OCI-LY3 (cell line): ENCODE measurements around the gene MYO16.

ENCODE experiments used
- H2AFZ ChIP-seq: fragments of 200-600, 300-600 bp; shearing (Covaris generic); 2 replicates; pipeline ENCODE4 v1.6.0; 2014; ENCODE audit warnings: antibody characterized with exemption, low read depth, low read length
- H3K27ac ChIP-seq: fragments of 200-600, 300-600 bp; sonication (generic); 2 replicates; pipeline ENCODE4 v1.5.1; 2014; ENCODE audit warnings: mild to moderate bottlenecking, low read length, moderate library complexity, mixed read lengths
- H3K27me3 ChIP-seq: fragments of 200-600, 300-600 bp; sonication (generic); 2 replicates; pipeline ENCODE4 v1.6.1; 2014; ENCODE audit warnings: low read depth, low read length, mixed read lengths
- H3K36me3 ChIP-seq: fragments of 200-600, 300-600 bp; sonication (generic); replicated peaks from 2 replicates; pipeline ENCODE3; 2014; ENCODE audit warnings: low read depth, low read length, mixed read lengths
- H3K4me1 ChIP-seq: fragments of 300-600, 200-600 bp; sonication (generic); 2 replicates; pipeline ENCODE4 v1.6.1; 2014; ENCODE audit warnings: low read length, mixed read lengths
- H3K4me2 ChIP-seq: fragments of 200-600, 300-600 bp; sonication (generic); 2 replicates; pipeline ENCODE4 v1.6.1; 2014; ENCODE audit warnings: low read length, mixed read lengths
- H3K4me3 ChIP-seq: fragments of 300-600, 200-600 bp; sonication (generic); 2 replicates; pipeline ENCODE4 v1.5.1; 2014; ENCODE audit warnings: antibody characterized with exemption, mild to moderate bottlenecking, low read length, moderate library complexity
- H3K79me2 ChIP-seq: fragments of 300-600, 200-600 bp; shearing (Covaris generic); 2 replicates; pipeline ENCODE4 v1.6.1; 2014; ENCODE audit warnings: mild to moderate bottlenecking, low read length, mixed read lengths
- H3K9ac ChIP-seq: fragments of 300-600, 200-600 bp; shearing (Covaris generic); 2 replicates; pipeline ENCODE4 v1.6.0; 2014; ENCODE audit warnings: mild to moderate bottlenecking, low read length, moderate library complexity
- H3K9me3 ChIP-seq: fragments of 200-600, 300-600 bp; shearing (Covaris generic); 2 replicates; pipeline ENCODE4 v1.6.1; 2014; ENCODE audit warnings: low read length, mixed read lengths; ENCODE audit not compliant: insufficient read depth
- H4K20me1 ChIP-seq: fragments of 200-600, 300-600 bp; sonication (generic); 2 replicates; pipeline ENCODE4 v1.6.1; 2016; ENCODE audit warnings: low read length, mixed read lengths; ENCODE audit not compliant: insufficient read depth
- EZH2phosphoT487 ChIP-seq: fragments of 200-600 bp; shearing (Covaris generic); IDR thresholded peaks from 2 replicates; pipeline ENCODE4 v1.6.1; 2018; ENCODE audit warnings: antibody characterized with exemption, mixed run types, low read depth
- TF ChIP-seq, protein P1 (sequence below): fragments of 200-600, 300-600 bp; sonication (generic); IDR thresholded peaks from 2 replicates; pipeline ENCODE4 v1.5.1; 2014; ENCODE audit warnings: antibody characterized with exemption, low read length, low read depth

The MYO16 gene

DNA sequence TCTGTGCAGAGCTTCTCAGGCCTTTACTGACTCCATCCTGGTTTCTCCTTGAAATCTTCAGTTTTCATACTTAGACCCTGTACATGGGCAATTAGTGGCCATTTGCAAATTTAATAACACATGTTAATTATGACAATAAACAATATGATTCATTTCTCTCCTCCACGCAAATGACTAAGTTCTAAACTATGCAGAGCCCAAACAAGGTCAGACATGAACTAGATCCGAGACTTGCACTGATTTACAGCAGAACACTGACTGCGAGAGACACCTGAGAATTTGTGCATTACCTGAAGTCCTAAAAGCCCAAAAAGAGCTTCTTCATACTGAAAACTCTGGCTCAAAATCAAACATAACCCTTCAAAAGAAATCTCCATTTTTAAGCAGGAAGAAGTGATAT lies 521.8 kb downstream of the MYO16 start:
- TF ChIP-seq, protein P1, sequence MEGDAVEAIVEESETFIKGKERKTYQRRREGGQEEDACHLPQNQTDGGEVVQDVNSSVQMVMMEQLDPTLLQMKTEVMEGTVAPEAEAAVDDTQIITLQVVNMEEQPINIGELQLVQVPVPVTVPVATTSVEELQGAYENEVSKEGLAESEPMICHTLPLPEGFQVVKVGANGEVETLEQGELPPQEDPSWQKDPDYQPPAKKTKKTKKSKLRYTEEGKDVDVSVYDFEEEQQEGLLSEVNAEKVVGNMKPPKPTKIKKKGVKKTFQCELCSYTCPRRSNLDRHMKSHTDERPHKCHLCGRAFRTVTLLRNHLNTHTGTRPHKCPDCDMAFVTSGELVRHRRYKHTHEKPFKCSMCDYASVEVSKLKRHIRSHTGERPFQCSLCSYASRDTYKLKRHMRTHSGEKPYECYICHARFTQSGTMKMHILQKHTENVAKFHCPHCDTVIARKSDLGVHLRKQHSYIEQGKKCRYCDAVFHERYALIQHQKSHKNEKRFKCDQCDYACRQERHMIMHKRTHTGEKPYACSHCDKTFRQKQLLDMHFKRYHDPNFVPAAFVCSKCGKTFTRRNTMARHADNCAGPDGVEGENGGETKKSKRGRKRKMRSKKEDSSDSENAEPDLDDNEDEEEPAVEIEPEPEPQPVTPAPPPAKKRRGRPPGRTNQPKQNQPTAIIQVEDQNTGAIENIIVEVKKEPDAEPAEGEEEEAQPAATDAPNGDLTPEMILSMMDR, result no peak
- TF ChIP-seq EZH2phosphoT487, result no peak
- H3K27ac ChIP-seq, result no peak overlapping the region
- no peak overlapping the region for H3K9ac ChIP-seq
- no peaks in the 10 kb centered on the region for H4K20me1 ChIP-seq
- no peak overlapping the region for H2AFZ ChIP-seq
- H3K4me3 ChIP-seq, result no peak overlapping the region
- no peaks in the 10 kb centered on the region for H3K79me2 ChIP-seq
- peaks cover 46% of the 10 kb centered on the region for H3K27me3 ChIP-seq
- no peak overlapping the region for H3K4me2 ChIP-seq
- H3K9me3 ChIP-seq, result no peaks in the 10 kb centered on the region
- no peaks in the 10 kb centered on the region for H3K36me3 ChIP-seq
- peaks cover 17% of the 10 kb centered on the region for H3K4me1 ChIP-seq

- Histone ChIP-seq H3K27me3 (peaks cover 49% of the 10 kb centered on the region), H3K27ac (no peak overlapping the region), H3K9me3 (no peaks in the 10 kb centered on the region), H3K9ac (no peak overlapping the region), H3K4me1 (peaks cover 21% of the 10 kb centered on the region), H3K79me2 (no peaks in the 10 kb centered on the region), H4K20me1 (no peaks in the 10 kb centered on the region), H3K36me3 (no peaks in the 10 kb centered on the region), H3K4me2 (no peak overlapping the region), H3K4me3 (no peak overlapping the region), H2AFZ (no peak overlapping the region)
- TF ChIP-seq EZH2phosphoT487, result no peak
- TF ChIP-seq, protein P1, result no peak
Observed at GRCh38 chr13:109151696-109152095, 522.3 kb downstream of the MYO16 start.

GRCh38 chr13:109152311-109152820 lies 523.0 kb downstream of the MYO16 start:
- no peaks in the 10 kb centered on the region for H3K36me3 ChIP-seq
- no peaks in the 10 kb centered on the region for H4K20me1 ChIP-seq
- no peak overlapping the region for H3K27ac ChIP-seq
- H3K27me3 ChIP-seq, result peaks cover 52% of the 10 kb centered on the region
- no peak overlapping the region for H3K4me2 ChIP-seq
- no peak overlapping the region for H2AFZ ChIP-seq
- H3K4me3 ChIP-seq, result no peak overlapping the region
- peaks cover 22% of the 10 kb centered on the region for H3K4me1 ChIP-seq
- H3K79me2 ChIP-seq, result no peaks in the 10 kb centered on the region
- H3K9ac ChIP-seq, result no peak overlapping the region
- TF ChIP-seq, protein P1, result no peak
- no peak for TF ChIP-seq EZH2phosphoT487
- no peaks in the 10 kb centered on the region for H3K9me3 ChIP-seq

- Histone ChIP-seq H3K36me3 (no peaks in the 10 kb centered on the region), H3K27ac (no peak overlapping the region), H3K4me3 (no peak overlapping the region), H3K27me3 (peaks cover 54% of the 10 kb centered on the region), H3K4me2 (no peak overlapping the region), H2AFZ (no peak overlapping the region), H3K9me3 (no peaks in the 10 kb centered on the region), H3K4me1 (peaks cover 18% of the 10 kb centered on the region), H3K79me2 (no peaks in the 10 kb centered on the region), H3K9ac (no peak overlapping the region), H4K20me1 (no peaks in the 10 kb centered on the region)
- TF ChIP-seq, protein P1, result no peak
- TF ChIP-seq EZH2phosphoT487, result no peak
Observed at GRCh38 chr13:109152941-109153340, 523.5 kb downstream of the MYO16 start.
